Naive thymus-derived CD4-positive, alpha-beta T cell (primary cell): ENCODE measurements around the gene CYLD. TPM values are rescaled to one million over a fixed set of nuclear protein-coding genes. Genes with fewer than 3 reads are reported as not detected.
A peak's percentile ranks its signal among the peaks of the same experiment; 100 is the strongest.

Source experiments
- ATAC-seq: fragments of 150-1000 bp; cut with Tn5 transposase; 2 replicates; pipeline ENCODE4 v1.10.0; 2021; ENCODE audit warnings: mild to moderate bottlenecking, moderate library complexity
- CTCF ChIA-PET: fragments of 350-600 bp; sonication (Branson Sonifier 250); formaldehyde crosslinking; loops from one replicate; lab custom pipeline; 2021; ENCODE audit warnings: antibody characterized with exemption; lab: Charles Lee
- POLR2A ChIA-PET: fragments of 350-600 bp; sonication (Branson Sonifier 250); formaldehyde crosslinking; loops from one replicate; lab custom pipeline; 2021; ENCODE audit warnings: antibody characterized with exemption, inconsistent platforms; lab: Charles Lee
- DNase-seq, 9 donors: peaks; one replicate each; pipeline versions ENCODE4 v3.0.0 to v3.0.0-alpha.2; 2020 to 2022; ENCODE audit warnings: mixed read lengths in 1 of 9
- H3K27ac ChIP-seq: one replicate; pipeline ENCODE4 v1.7.0; 2013; ENCODE audit warnings: mild to moderate bottlenecking, low read depth, low read length, moderate library complexity
- H3K27me3 ChIP-seq, 2 donors: one replicate each; pipeline ENCODE4 v1.7.0; 2013; ENCODE audit warnings: low read length in 2 of 2, mild to moderate bottlenecking in 2 of 2, moderate library complexity in 2 of 2; ENCODE audit not compliant: control insufficient read depth in 2 of 2, insufficient read depth in 2 of 2
- H3K36me3 ChIP-seq, 3 experiments: 1 replicate in 2 of 3; 2 replicates in 1 of 3; pipeline ENCODE4 v1.7.0; 2013; ENCODE audit warnings: low read length in 3 of 3, mild to moderate bottlenecking in 3 of 3, moderate library complexity in 1 of 3; ENCODE audit not compliant: insufficient read depth in 3 of 3, control insufficient read depth in 2 of 3
- H3K4me1 ChIP-seq, 2 donors: one replicate each; pipeline ENCODE4 v1.7.0; 2013; ENCODE audit warnings: low read length in 2 of 2, mild to moderate bottlenecking in 2 of 2, moderate library complexity in 1 of 2; ENCODE audit not compliant: control insufficient read depth in 2 of 2, insufficient read depth in 2 of 2
- H3K4me3 ChIP-seq: 2 replicates; pipeline ENCODE4 v1.7.0; 2013; ENCODE audit warnings: mild to moderate bottlenecking, low read length
- H3K9me3 ChIP-seq, 3 experiments: 1 replicate in 2 of 3; 2 replicates in 1 of 3; pipeline ENCODE4 v1.7.0; 2013; ENCODE audit warnings: low read length in 3 of 3; ENCODE audit not compliant: control insufficient read depth in 2 of 3
- H3K27ac Mint-ChIP-seq, 9 donors: one replicate each; pipeline ENCODE4 v1.8.0; 2020 to 2022; ENCODE audit warnings: mixed read lengths in 9 of 9, mild to moderate bottlenecking in 8 of 9, moderate library complexity in 5 of 9, inconsistent platforms in 2 of 9
- H3K27me3 Mint-ChIP-seq, 5 donors: one replicate each; pipeline ENCODE4 v1.8.0; 2021 to 2022; ENCODE audit warnings: mixed read lengths in 5 of 5, mild to moderate bottlenecking in 1 of 5
- H3K36me3 Mint-ChIP-seq, 5 donors: one replicate each; pipeline ENCODE4 v1.8.0; 2020 to 2022; ENCODE audit warnings: mixed read lengths in 5 of 5, mild to moderate bottlenecking in 3 of 5, inconsistent platforms in 1 of 5
- H3K4me1 Mint-ChIP-seq, 7 donors: one replicate each; pipeline ENCODE4 v1.8.0; 2020 to 2022; ENCODE audit warnings: mixed read lengths in 7 of 7, mild to moderate bottlenecking in 3 of 7, inconsistent platforms in 1 of 7
- H3K4me3 Mint-ChIP-seq, 10 donors: one replicate each; pipeline ENCODE4 v1.8.0; 2020 to 2022; ENCODE audit warnings: mild to moderate bottlenecking in 10 of 10, mixed read lengths in 10 of 10, moderate library complexity in 6 of 10, inconsistent platforms in 2 of 10
- H3K9me3 Mint-ChIP-seq, 11 donors: one replicate each; pipeline ENCODE4 v1.8.0; 2020 to 2022; ENCODE audit warnings: mixed read lengths in 11 of 11, mild to moderate bottlenecking in 4 of 11, inconsistent platforms in 1 of 11, moderate library complexity in 1 of 11
- intact Hi-C, 2 donors: fragments of 100-400 bp; cut with micrococcal nuclease; formaldehyde crosslinking; loops; one replicate each; pipeline ENCODE4 v1.15.1; 2023
- polyA plus RNA-seq, 2 donors: library from polyadenylated mRNA; unstranded; fragments of 300-500 nt; fragmentation: Illumina TruSeq; gene quantifications; one replicate each; pipeline ENCODE4 v1.2.3, GENCODE V29; 2021
- total RNA-seq, 6 experiments: library from RNA in 5 of 6; stranded (reverse) in 5 of 6; gene quantifications; 1 replicate in 5 of 6; 2 replicates in 1 of 6; pipeline ENCODE4 v1.2.3 and lab custom pipeline; 2021 to 2026

Gene CYLD
- total and polyA plus RNA-seq, 7 experiments from 2014 or later: 170 to 393 (median 276) TPM

DNA sequence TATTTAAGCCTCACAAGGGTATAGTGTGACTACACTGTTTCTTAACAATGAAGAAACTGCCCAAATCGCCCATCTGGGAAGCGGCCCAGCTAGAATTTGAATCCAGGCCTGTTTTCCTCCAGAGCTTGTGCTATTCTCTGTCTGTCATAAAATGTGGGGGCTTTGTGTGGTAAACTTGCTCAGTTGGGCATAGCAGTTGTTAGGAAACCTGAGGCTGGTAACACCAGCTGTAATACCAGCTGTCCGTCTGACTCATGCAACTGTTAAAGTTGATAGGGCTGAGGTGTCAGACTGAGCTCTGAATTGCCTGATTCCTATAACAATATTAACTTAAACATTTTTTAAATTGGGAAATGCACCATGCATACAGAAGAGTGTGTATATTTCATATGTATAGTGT, 39.2 kb upstream of the CYLD start:
- no peak overlapping the region for H3K4me3 Mint-ChIP-seq
- peaks cover 10 to 64% (median 16%) of the 10 kb centered on the region in 5 donors for H3K36me3 Mint-ChIP-seq
- Histone ChIP-seq H3K27ac (no peak overlapping the region), H3K27me3 (no peaks in the 10 kb centered on the region), H3K4me1 (peaks cover 5 to 16% of the 10 kb centered on the region in 2 donors), H3K9me3 (peaks cover 4 to 13% (median 4%) of the 10 kb centered on the region in 3 experiments), H3K4me3 (no peak overlapping the region), H3K36me3 (no peaks in the 10 kb centered on the region)
- H3K27ac Mint-ChIP-seq: no peak overlapping the region
- ChIA-PET CTCF (interaction anchor here (0.5 to 1.3 kb wide), 5 partner anchors 8 to 175 kb away, joined by 3 to 4 read pairs (median 3); no protein-coding TSS in a partner anchor), POLR2A (interaction anchor here (0.6 to 1.1 kb wide), 4 partner anchors 27 to 570 kb away, joined by 3 read pairs; no protein-coding TSS in a partner anchor)
- peaks cover 10 to 30% (median 22%) of the 10 kb centered on the region in 11 donors for H3K9me3 Mint-ChIP-seq
- peaks cover 13 to 34% (median 25%) of the 10 kb centered on the region in 7 donors for H3K4me1 Mint-ChIP-seq
- DNase-seq: no peak
- intact Hi-C loops: no loop called here
- peak; percentile 33 for ATAC-seq
- no peaks in the 10 kb centered on the region for H3K27me3 Mint-ChIP-seq

DNA sequence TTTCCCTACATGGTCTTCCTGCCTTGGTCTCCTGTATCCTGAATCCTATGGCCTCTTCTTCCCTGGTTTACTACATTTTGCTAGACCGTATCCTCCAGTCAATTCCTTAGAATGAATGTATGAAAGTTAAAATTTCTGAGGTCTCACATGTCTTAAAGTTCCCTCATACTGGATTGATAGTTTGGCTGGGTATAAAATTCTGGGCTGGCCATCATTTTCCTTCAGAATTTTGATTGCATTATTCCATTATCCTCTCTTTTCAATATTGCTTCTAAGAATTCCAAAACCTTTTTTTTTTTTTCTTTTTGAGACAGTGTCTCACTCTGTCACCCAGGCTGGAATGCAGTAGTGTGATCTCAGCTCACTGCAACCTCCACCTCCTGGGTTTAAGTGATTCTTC, 37.6 kb upstream of the CYLD start:
- Histone ChIP-seq H3K36me3 (no peaks in the 10 kb centered on the region), H3K9me3 (peaks cover 4 to 13% (median 4%) of the 10 kb centered on the region in 3 experiments), H3K27ac (no peak overlapping the region), H3K4me3 (no peak overlapping the region), H3K4me1 (peaks cover 4 to 7% of the 10 kb centered on the region in 2 donors), H3K27me3 (no peaks in the 10 kb centered on the region)
- intact Hi-C loops: no loop called here
- Mint-ChIP-seq H3K4me1 (peaks cover 16 to 34% (median 25%) of the 10 kb centered on the region in 7 donors), H3K4me3 (no peak overlapping the region), H3K9me3 (peaks cover 10 to 30% (median 22%) of the 10 kb centered on the region in 11 donors), H3K36me3 (peaks cover 10 to 78% (median 16%) of the 10 kb centered on the region in 5 donors), H3K27me3 (no peaks in the 10 kb centered on the region), H3K27ac (no peak overlapping the region)
- ChIA-PET POLR2A (interaction anchor here (1.4 kb wide), 1 partner anchor 15 kb away, joined by 3 read pairs; no protein-coding TSS in a partner anchor), CTCF (no interaction called here)
- ATAC-seq: no peak
- no peak for DNase-seq

GRCh38 chr16:50705436-50706110, 36.3 kb upstream of the CYLD start:
- ChIA-PET CTCF (no interaction called here), POLR2A (no interaction called here)
- H3K4me1 Mint-ChIP-seq: peaks cover 21 to 39% (median 30%) of the 10 kb centered on the region in 7 donors
- peaks cover 4 to 13% (median 4%) of the 10 kb centered on the region in 3 experiments for H3K9me3 ChIP-seq
- H3K27ac Mint-ChIP-seq: peak overlapping the region in 2 of 9 donors; percentile 11 to 22
- no peak overlapping the region for H3K4me3 Mint-ChIP-seq
- peaks cover 10 to 30% (median 22%) of the 10 kb centered on the region in 11 donors for H3K9me3 Mint-ChIP-seq
- H3K27me3 Mint-ChIP-seq: no peaks in the 10 kb centered on the region
- no peaks in the 10 kb centered on the region for H3K36me3 ChIP-seq
- ATAC-seq: no peak
- H3K36me3 Mint-ChIP-seq: peaks cover 10 to 72% (median 16%) of the 10 kb centered on the region in 5 donors
- H3K4me1 ChIP-seq: peaks cover 8 to 10% of the 10 kb centered on the region in 2 donors
- no peak overlapping the region for H3K4me3 ChIP-seq
- DNase-seq: no peak
- H3K27me3 ChIP-seq: no peaks in the 10 kb centered on the region
- H3K27ac ChIP-seq: no peak overlapping the region
- intact Hi-C loops: no loop called here

- Histone ChIP-seq H3K4me1 (peaks cover 8 to 10% of the 10 kb centered on the region in 2 donors), H3K36me3 (no peaks in the 10 kb centered on the region), H3K27ac (no peak overlapping the region), H3K4me3 (no peak overlapping the region), H3K27me3 (no peaks in the 10 kb centered on the region), H3K9me3 (peaks cover 4 to 13% (median 4%) of the 10 kb centered on the region in 3 experiments)
- DNase-seq (no peak), ATAC-seq (no peak)
- H3K4me3 Mint-ChIP-seq: no peak overlapping the region
- peaks cover 22 to 39% (median 30%) of the 10 kb centered on the region in 7 donors for H3K4me1 Mint-ChIP-seq
- POLR2A ChIA-PET: no interaction called here
- H3K9me3 Mint-ChIP-seq: peaks cover 10 to 30% (median 22%) of the 10 kb centered on the region in 11 donors
- no peaks in the 10 kb centered on the region for H3K27me3 Mint-ChIP-seq
- intact Hi-C loops: no loop called here
- CTCF ChIA-PET: no interaction called here
- peaks cover 10 to 67% (median 16%) of the 10 kb centered on the region in 5 donors for H3K36me3 Mint-ChIP-seq
- peak overlapping the region in 1 of 9 donors; percentile 11 for H3K27ac Mint-ChIP-seq
Measured at GRCh38 chr16:50706250-50706649, 35.6 kb upstream of the CYLD start.

DNA sequence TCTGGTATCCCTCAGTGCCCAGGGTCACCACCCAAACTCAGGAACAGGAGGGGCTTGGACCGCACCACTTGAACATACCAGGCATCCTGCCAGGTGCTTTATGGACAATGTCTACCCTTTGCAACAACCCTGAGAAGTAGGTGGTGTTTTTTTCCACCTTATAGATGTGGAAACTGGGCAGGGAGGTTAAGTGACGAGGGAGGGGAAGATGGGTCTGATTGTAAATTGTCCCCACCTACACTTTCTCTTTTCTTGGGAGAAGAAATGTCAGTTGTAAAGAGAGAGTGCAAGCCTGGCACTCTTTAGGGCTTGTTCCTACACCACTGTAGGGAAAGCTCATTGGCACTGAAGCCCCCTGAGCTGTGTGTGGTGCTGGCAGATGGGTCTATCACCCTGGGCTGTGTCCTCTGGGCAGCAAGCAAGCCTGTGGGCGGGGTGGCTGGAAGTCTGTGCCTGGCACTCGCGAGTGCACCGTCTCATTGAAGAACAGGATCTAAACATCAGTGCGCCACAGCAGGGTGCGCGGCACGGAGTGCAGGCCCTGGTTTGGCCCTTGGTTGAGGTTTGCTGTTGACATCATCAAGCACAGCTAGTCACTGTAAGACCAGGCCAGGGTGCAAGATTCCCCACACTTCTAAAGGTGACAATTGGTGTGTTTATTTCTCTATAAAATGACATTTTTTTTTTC, 33.4 kb upstream of the CYLD start:
- Histone ChIP-seq H3K27ac (no peak overlapping the region), H3K27me3 (no peaks in the 10 kb centered on the region), H3K9me3 (peaks cover 4 to 13% (median 4%) of the 10 kb centered on the region in 3 experiments), H3K4me3 (no peak overlapping the region), H3K4me1 (peaks cover 8 to 10% of the 10 kb centered on the region in 2 donors), H3K36me3 (no peaks in the 10 kb centered on the region)
- intact Hi-C loops: no loop called here
- ChIA-PET POLR2A (interaction anchor here (0.7 to 1.0 kb wide), 4 partner anchors 13 to 425 kb away, joined by 3 to 5 read pairs (median 3); no protein-coding TSS in a partner anchor), CTCF (interaction anchor here (0.6 to 1.6 kb wide), 5 partner anchors 9 to 643 kb away, joined by 3 to 4 read pairs (median 3); partner anchors contain the start of gene HEATR3)
- H3K4me3 Mint-ChIP-seq: peak overlapping the region in 4 of 10 donors; percentile 15 to 74 (median 26)
- peaks cover 10 to 26% (median 22%) of the 10 kb centered on the region in 11 donors for H3K9me3 Mint-ChIP-seq
- no peaks in the 10 kb centered on the region for H3K27me3 Mint-ChIP-seq
- H3K4me1 Mint-ChIP-seq: peaks cover 22 to 39% (median 30%) of the 10 kb centered on the region in 7 donors
- DNase-seq (no peak), ATAC-seq (peak; percentile 78)
- peak overlapping the region in 7 of 9 donors; percentile 6 to 68 (median 48) for H3K27ac Mint-ChIP-seq
- peaks cover 10 to 52% (median 16%) of the 10 kb centered on the region in 5 donors for H3K36me3 Mint-ChIP-seq

GRCh38 chr16:50709061-50709684, 32.7 kb upstream of the CYLD start:
- no peak overlapping the region for H3K4me3 ChIP-seq
- H3K27me3 ChIP-seq: no peaks in the 10 kb centered on the region
- H3K27me3 Mint-ChIP-seq: no peaks in the 10 kb centered on the region
- peak; percentile 70 for ATAC-seq
- intact Hi-C loops: no loop called here
- peak overlapping the region in 7 of 10 donors; percentile 15 to 74 (median 27) for H3K4me3 Mint-ChIP-seq
- peaks cover 6 to 47% (median 13%) of the 10 kb centered on the region in 5 donors for H3K36me3 Mint-ChIP-seq
- POLR2A ChIA-PET: interaction anchor here (0.7 to 1.0 kb wide), 4 partner anchors 13 to 426 kb away, joined by 3 to 5 read pairs (median 3); no protein-coding TSS in a partner anchor
- H3K27ac Mint-ChIP-seq: peak overlapping the region in 8 of 9 donors; percentile 6 to 77 (median 54)
- H3K9me3 ChIP-seq: peaks cover 0 to 8% (median 1%) of the 10 kb centered on the region in 3 experiments
- no peak for DNase-seq
- CTCF ChIA-PET: interaction anchor here (1.0 to 1.6 kb wide), 4 partner anchors 10 to 643 kb away, joined by 3 to 4 read pairs (median 3); partner anchors contain the start of gene HEATR3
- peaks cover 5 to 19% (median 16%) of the 10 kb centered on the region in 11 donors for H3K9me3 Mint-ChIP-seq
- H3K4me1 ChIP-seq: peaks cover 8 to 10% of the 10 kb centered on the region in 2 donors
- H3K27ac ChIP-seq: no peak overlapping the region
- H3K4me1 Mint-ChIP-seq: peaks cover 22 to 40% (median 31%) of the 10 kb centered on the region in 7 donors
- H3K36me3 ChIP-seq: no peaks in the 10 kb centered on the region
